HEK293T (cell line): Measurements from ENCODE around the gene ACSM5.
"Not testable (repeated sequence)": the region's sequence is repeated elsewhere in the genome, so short reads cannot be mapped to it uniquely, and the experiment has no call there.

ENCODE experiments used
- CTCF ChIA-PET: fragments of 350-600 bp; formaldehyde crosslinking; extraction: SDS; loops from one replicate; lab custom pipeline; 2021; ENCODE audit warnings: antibody characterized with exemption, inconsistent platforms; lab: Yijun Ruan, JAX
- POLR2A ChIA-PET: fragments of 350-600 bp; formaldehyde crosslinking; extraction: SDS; loops from one replicate; lab custom pipeline; 2020; ENCODE audit warnings: antibody characterized with exemption, inconsistent platforms; lab: Yijun Ruan, JAX
- DNase-seq: peaks from one replicate; pipeline ENCODE4 v3.0.0; 2012; ENCODE audit warnings: mixed read lengths; ENCODE audit errors: extremely low spot score
- ARNT ChIP-seq: fragments of 450-650 bp; IDR thresholded peaks from 2 replicates; pipeline ENCODE4 v1.6.1; 2017; ENCODE audit warnings: mild to moderate bottlenecking
- BHLHE40 ChIP-seq: fragments of 450-650 bp; IDR thresholded peaks from 2 replicates; pipeline ENCODE4 v1.6.1; 2016; ENCODE audit warnings: mild to moderate bottlenecking, moderate library complexity, borderline replicate concordance
- CTBP1 ChIP-seq: fragments of 450-650 bp; IDR thresholded peaks from 2 replicates; pipeline ENCODE4 v1.6.1; 2016; ENCODE audit warnings: borderline replicate concordance
- ELF4 ChIP-seq: fragments of 450-650 bp; IDR thresholded peaks from 2 replicates; pipeline ENCODE4 v1.6.1; 2017; ENCODE audit warnings: antibody characterized with exemption
- FOXA1 ChIP-seq: fragments of 450-650 bp; IDR thresholded peaks from 2 replicates; pipeline ENCODE4 v1.6.1; 2016; ENCODE audit warnings: mild to moderate bottlenecking
- FOXK2 ChIP-seq: fragments of 450-650 bp; IDR thresholded peaks from 2 replicates; pipeline ENCODE4 v1.6.1; 2016; ENCODE audit warnings: mild to moderate bottlenecking
- FOXM1 ChIP-seq: fragments of 450-650 bp; IDR thresholded peaks from 2 replicates; pipeline ENCODE4 v1.6.1; 2017; ENCODE audit warnings: mild to moderate bottlenecking, borderline replicate concordance
- HDGF ChIP-seq: fragments of 450-650 bp; IDR thresholded peaks from 2 replicates; pipeline ENCODE4 v1.6.1; 2017; ENCODE audit warnings: antibody characterized with exemption, borderline replicate concordance
- L3MBTL2 ChIP-seq: fragments of 450-650 bp; conservative IDR thresholded peaks from 2 replicates; pipeline ENCODE4 v1.6.1; 2016; ENCODE audit warnings: mild to moderate bottlenecking
- LEF1 ChIP-seq: fragments of 450-650 bp; IDR thresholded peaks from 2 replicates; pipeline ENCODE4 v1.6.1; 2017; ENCODE audit warnings: mild to moderate bottlenecking, borderline replicate concordance
- NFRKB ChIP-seq: fragments of 450-650 bp; IDR thresholded peaks from 2 replicates; pipeline ENCODE4 v1.6.1; 2016; ENCODE audit warnings: mild to moderate bottlenecking, moderate library complexity
- SP1 ChIP-seq: fragments of 450-650 bp; IDR thresholded peaks from 2 replicates; pipeline ENCODE4 v1.6.1; 2017
- TARDBP ChIP-seq: fragments of 450-650 bp; IDR thresholded peaks from 2 replicates; pipeline ENCODE4 v1.6.1; 2016
- ZNF384 ChIP-seq: fragments of 450-650 bp; IDR thresholded peaks from 2 replicates; pipeline ENCODE4 v1.6.1; 2016
- TF ChIP-seq, protein P1 (sequence below): fragments of 450-650 bp; IDR thresholded peaks from 2 replicates; pipeline ENCODE4 v1.6.1; 2016

ACSM5 gene

DNA sequence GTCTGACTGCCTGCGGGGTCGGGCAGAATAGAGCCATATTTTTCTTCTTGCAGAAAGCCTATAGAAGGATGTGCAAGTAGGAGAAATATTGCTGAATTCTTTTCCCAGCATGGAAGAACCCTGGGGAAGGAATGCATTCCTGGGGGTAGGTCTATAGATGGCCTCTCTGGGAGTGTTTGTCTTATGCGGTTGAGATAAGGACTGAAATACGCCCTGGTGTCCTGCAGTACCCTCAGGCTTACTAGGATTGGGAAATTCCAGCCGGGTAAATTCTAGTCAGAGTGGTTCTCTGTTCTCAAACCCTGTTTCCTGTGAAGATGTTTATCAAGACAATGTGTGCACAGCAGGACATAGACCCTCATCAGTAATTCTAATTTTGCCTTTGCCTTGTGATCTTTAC is 44.3 kb downstream of the ACSM5 start:
- DNase-seq, CTCF ChIA-PET, POLR2A ChIA-PET: not testable (repeated sequence)

DNA sequence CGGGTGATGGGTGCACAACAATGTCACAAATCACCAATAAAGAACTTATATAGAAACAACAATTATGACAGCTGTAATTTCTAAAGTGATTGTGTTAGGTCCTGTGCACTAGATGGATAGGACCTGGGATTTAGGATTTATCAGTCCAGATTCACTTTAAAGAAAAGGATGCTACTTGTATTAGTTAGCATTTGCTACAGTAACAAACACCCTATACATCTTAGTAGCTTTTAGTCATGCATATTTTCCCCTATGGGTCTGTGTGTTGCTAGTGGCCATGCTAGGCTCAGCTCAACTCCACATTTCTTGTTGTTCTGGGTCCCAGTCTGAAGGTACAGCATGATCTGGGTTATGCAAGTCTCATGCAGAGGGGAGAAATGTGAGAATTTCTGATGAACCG is 49.9 kb downstream of the ACSM5 start:
- POLR2A ChIA-PET, DNase-seq, CTCF ChIA-PET: not testable (repeated sequence)

DNA sequence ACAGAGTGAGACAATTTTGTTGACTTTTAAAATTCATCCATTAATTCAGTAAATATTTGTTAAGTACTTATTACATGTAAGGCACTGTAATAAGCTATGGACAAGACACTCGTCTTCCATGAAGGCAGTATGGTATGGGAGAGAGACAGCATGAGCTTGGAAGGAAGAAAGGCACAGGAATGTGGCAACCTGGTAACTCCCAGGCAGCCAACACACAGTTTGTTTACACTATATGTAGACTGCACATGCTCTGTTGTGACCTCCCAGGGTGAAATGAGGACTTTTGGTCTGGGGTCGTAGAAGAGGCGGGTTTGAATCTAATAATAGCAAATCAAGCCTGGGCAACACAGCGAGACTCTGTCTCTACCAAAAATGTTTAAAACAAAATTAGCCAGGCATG is 51.0 kb downstream of the ACSM5 start:
- POLR2A ChIA-PET, DNase-seq, CTCF ChIA-PET: not testable (repeated sequence)

DNA sequence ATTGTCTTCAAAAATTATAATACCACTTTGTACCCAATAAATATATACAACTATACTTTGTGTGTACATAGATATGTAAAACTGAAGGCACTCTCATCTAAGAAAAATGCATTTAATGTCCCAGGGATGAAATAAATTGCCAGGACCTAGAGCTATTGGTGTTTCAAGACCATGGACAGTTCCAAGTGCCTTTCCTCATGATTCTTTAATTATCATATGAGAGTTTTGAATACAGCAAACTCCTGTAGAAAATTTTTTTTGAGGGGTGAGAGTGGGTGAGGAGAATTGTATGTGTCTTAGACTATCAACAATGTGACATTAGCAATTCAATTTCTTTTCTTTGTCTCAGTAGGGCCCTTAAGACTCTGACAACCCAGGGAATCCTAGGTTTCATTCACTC is 59.6 kb downstream of the ACSM5 start:
- POLR2A ChIA-PET, DNase-seq, CTCF ChIA-PET: not testable (repeated sequence)

DNA sequence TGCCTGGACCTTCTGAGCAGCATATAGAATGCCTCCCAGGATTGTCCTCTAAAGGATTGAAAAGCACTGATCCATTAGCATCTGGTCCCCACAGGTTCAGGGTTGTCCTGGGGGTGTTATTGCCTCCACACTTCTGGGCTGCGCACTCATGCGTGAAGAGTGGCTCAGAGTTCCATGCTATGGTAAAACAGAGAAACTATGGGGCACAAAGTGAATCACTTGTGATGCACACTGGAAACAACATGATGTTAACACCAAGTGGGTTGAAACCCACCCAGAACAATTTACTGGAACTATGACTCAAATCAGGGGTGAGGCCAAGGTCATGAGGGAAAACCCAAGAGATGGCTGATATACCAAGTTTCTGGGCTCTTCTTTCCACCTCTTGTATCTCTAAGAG is 60.6 kb downstream of the ACSM5 start:
- CTCF ChIA-PET, POLR2A ChIA-PET, DNase-seq: not testable (repeated sequence)

DNA sequence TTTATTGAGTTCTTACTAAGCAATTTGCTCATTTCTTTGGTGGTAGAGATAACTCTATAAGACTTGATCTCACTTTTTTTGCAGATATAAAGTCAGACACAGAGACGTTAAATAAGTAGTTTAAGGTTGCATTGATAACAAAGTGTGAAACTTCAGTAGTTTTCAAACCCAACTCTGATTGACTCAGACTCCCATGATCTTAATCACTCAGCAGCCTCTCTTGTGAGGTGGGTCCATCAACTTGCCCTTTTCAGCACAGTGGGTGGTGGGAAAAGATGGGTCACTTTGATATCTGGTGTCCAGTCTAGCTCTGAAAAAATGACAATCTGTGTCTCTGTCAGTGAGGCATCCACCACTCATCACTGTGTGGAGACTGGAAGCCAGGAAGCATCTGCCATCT is 61.4 kb downstream of the ACSM5 start:
- POLR2A ChIA-PET, DNase-seq, CTCF ChIA-PET: not testable (repeated sequence)

DNA sequence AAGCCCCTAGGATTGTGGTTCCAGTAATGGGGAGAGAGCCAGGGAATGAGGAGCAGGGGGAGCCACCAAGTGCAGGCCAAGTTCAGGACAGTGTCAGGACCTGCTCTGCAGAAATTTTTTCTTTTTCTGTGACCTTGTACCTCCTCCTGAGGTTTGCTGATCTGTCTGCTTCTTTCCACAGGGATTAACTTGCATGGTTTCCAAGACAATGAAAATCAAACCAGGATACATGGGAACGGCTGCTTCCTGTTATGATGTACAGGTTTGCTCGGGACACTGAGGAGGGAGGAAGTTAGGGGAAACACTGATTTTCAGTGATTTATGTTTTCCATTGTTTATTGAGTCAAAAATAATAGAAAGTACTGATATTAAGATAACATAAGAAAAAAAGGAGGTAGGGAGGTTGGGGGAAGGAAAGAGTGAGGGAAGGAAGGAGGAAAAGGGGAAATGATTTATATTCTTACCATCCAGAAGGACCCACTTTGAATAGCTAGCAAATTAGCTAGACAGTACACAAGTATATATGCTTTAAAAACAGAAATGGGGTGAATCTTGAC is 67.9 kb downstream of the ACSM5 start:
- POLR2A ChIA-PET, DNase-seq, CTCF ChIA-PET: not testable (repeated sequence)

DNA sequence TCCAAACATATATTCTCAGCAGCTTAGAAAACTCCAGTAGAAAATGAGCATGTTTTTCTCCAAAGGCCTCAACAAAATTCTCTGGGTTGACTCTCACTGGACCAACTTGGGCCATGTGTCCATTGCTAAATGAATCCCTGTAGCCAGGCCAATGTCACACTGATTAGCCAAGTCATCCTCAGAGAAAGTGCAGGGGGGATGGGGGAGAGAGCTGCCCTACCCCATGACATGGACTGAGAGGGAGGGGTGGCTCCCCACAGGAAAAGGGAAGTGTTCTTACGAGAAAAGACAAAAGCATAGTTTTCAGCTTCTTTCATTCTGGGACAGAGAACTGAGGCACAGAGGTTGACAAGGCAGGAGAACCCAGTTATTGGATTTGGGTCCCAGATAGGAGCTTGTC is 74.7 kb downstream of the ACSM5 start:
- POLR2A ChIA-PET, DNase-seq, CTCF ChIA-PET: not testable (repeated sequence)

DNA sequence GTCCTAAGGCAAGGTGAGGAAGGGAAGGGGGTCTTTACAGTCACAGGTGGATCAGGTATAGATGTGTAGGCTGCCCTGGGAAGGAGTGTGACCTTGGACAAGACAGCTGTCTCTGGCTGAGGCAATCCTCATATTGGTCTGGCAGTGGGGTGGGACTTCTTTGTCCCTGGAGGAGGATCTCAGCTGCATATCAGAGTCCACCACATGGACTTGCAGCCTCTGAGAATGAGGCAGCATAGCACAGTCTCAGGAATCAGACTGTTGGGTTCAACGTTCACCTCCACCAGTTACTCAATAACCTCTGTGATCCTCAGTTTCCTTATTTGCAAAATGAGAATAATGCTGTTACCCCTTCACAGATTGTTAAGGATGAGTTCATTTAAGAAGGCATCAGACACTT is 75.4 kb downstream of the ACSM5 start:
- ChIA-PET CTCF (no interaction called here), POLR2A (no interaction called here)
- DNase-seq, result no peak
- TF ChIP-seq ELF4, result no peak

DNA sequence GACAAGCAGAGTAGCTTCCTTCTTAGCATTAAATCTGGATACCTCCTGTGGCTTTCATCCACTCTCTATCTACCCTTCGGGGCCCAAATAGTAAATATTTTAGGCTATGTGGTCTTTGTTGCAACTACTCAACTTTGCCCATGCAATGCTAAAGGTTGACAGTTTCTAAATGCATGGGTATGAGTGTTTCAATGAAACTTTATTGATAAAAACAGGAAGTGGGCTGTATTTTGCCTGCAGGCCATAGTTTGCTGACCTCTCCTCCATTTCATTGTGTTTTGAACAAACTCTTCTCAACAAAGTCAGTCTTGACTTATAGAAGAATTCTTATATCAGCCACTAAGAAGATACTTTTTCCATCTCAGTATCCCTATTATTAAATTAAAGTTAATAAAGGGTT is 76.1 kb downstream of the ACSM5 start:
- no peak for TF ChIP-seq HDGF
- no peak for TF ChIP-seq CTBP1
- no peak for TF ChIP-seq ZNF384
- no peak for TF ChIP-seq L3MBTL2
- TF ChIP-seq BHLHE40, result no peak
- TF ChIP-seq FOXM1, result no peak
- no peak for TF ChIP-seq LEF1
- no peak for TF ChIP-seq NFRKB
- TF ChIP-seq SP1, result no peak
- no peak for TF ChIP-seq ELF4
- TF ChIP-seq FOXA1, result no peak
- TF ChIP-seq TARDBP, result no peak
- no peak for TF ChIP-seq FOXK2
- TF ChIP-seq, protein P1, sequence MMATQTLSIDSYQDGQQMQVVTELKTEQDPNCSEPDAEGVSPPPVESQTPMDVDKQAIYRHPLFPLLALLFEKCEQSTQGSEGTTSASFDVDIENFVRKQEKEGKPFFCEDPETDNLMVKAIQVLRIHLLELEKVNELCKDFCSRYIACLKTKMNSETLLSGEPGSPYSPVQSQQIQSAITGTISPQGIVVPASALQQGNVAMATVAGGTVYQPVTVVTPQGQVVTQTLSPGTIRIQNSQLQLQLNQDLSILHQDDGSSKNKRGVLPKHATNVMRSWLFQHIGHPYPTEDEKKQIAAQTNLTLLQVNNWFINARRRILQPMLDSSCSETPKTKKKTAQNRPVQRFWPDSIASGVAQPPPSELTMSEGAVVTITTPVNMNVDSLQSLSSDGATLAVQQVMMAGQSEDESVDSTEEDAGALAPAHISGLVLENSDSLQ, result no peak
- no peak for TF ChIP-seq ARNT
- ChIA-PET CTCF (no interaction called here), POLR2A (no interaction called here)
- no peak for DNase-seq
